Large intestine (tissue), 3 donors: ENCODE measurements around the gene PRPF40A. TPM values are rescaled to one million over a fixed set of nuclear protein-coding genes. Genes with fewer than 3 reads are reported as not detected.

Experiments used
- DNase-seq, 2 donors: peaks; one replicate each; pipeline versions ENCODE4 v3.0.0 to v3.0.0-alpha.2; 2013
- H3K27ac ChIP-seq: one replicate; pipeline ENCODE4 v1.5.1; 2013; ENCODE audit warnings: low read length
- H3K27me3 ChIP-seq: 2 replicates; pipeline ENCODE4 v1.6.1; 2013; ENCODE audit warnings: low read length; ENCODE audit not compliant: control insufficient read depth, insufficient read depth
- H3K36me3 ChIP-seq: 2 replicates; pipeline ENCODE4 v1.6.1; 2013; ENCODE audit warnings: low read length; ENCODE audit not compliant: control insufficient read depth, insufficient read depth
- H3K4me1 ChIP-seq: one replicate; pipeline ENCODE4 v1.6.1; 2013; ENCODE audit warnings: low read length; ENCODE audit not compliant: control insufficient read depth, insufficient read depth
- H3K4me3 ChIP-seq: one replicate; pipeline ENCODE4 v1.5.1; 2013; ENCODE audit warnings: low read length
- H3K9me3 ChIP-seq: one replicate; pipeline ENCODE4 v1.6.1; 2013; ENCODE audit warnings: mild to moderate bottlenecking, low read depth, low read length, moderate library complexity; ENCODE audit not compliant: control insufficient read depth
- WGBS: methylation state at CpG from one replicate; pipeline ENCODE4 v1.1.5; 2013; ENCODE audit warnings: low lambda C conversion rate; ENCODE audit not compliant: insufficient coverage; 5-methylcytosine and 5-hydroxymethylcytosine counted together
- polyA plus RNA-seq: library from polyadenylated mRNA; unstranded; fragments of 120-200 nt; gene quantifications from one replicate; pipeline ENCODE4 v1.2.1, GENCODE V29; 2013

The PRPF40A gene
- polyA plus RNA-seq, 1 donor = 83.5 TPM

DNA sequence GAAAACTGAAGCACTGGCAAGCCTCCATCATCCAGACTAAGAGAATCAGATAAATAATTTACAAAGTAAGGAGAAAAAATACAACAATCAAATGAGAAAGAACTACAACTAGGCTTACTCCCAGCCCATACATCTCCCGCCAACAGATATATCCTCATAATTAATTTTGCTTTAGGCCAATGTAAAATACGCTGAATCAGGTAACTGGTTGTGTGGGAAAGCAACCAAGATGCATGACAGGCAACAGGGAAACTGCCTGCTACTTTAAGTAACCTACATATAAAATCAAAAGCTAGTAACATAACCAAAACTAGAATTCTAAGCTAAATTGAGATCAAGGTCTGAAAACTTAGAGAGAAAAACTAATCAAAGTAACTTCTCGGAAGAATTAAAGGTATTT is 21.5 kb downstream of the PRPF40A start:
- Histone ChIP-seq H3K27me3 (no peaks in the 10 kb centered on the region), H3K9me3 (no peaks in the 10 kb centered on the region), H3K27ac (no peak overlapping the region), H3K36me3 (peaks cover 17% of the 10 kb centered on the region), H3K4me3 (no peak overlapping the region), H3K4me1 (no peaks in the 10 kb centered on the region)
- 100% methylated on average over 2 of the region's 3 CpGs for WGBS
- DNase-seq = no peak

DNA sequence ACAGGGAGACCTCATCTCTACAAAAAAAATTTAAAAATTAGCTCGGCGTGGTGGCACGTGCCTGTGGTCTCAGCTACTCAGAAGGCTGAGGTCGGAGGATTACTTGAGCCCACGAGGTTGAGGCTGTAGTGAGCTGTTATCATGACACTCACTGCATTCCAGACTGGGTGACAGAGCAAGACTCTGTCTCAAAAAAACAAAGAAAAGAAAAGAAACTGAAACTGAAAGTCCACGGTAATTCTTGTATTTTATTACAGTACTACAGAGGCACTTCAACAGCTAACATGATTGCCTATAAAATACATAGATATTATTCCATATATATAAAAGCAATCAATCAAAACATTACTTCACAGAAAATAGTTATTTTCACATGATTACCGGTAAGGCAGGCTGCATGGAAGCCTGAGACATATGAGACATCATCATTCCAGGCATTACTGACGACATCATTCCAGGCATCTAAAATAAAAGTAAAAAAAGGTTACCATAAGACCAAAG is 23.1 kb downstream of the PRPF40A start:
- Histone ChIP-seq H3K4me3 (no peak overlapping the region), H3K36me3 (peaks cover 17% of the 10 kb centered on the region), H3K4me1 (no peaks in the 10 kb centered on the region), H3K9me3 (no peaks in the 10 kb centered on the region), H3K27ac (peak overlapping the region; percentile 56), H3K27me3 (no peaks in the 10 kb centered on the region)
- DNase-seq = peak; percentile 35 to 64
- WGBS = 71% methylated on average over 1 of the region's 8 CpGs

DNA sequence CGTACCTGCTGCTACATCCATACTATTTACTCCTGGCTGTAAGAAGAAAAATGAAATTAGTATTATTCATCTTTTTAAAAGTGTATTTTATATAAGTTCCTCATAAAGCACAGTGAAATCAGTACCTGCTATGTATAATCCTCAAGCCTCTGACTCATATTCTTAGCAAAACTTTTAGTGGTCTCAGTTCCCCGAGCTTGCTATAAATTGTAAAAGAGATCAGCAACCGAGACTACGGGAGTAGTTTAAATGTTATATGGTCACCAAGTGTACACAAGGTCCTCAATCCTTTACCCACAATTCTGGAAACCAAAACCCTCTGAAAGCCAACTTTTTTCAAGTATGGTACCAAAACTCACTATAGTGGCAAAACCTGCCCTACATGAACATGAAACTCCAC is 24.2 kb downstream of the PRPF40A start:
- Histone ChIP-seq H3K36me3 (peaks cover 18% of the 10 kb centered on the region), H3K27me3 (no peaks in the 10 kb centered on the region), H3K4me1 (no peaks in the 10 kb centered on the region), H3K9me3 (no peaks in the 10 kb centered on the region), H3K27ac (no peak overlapping the region), H3K4me3 (no peak overlapping the region)
- no CpG with 5 or more reads among the region's 4 CpGs for WGBS
- DNase-seq = no peak

DNA sequence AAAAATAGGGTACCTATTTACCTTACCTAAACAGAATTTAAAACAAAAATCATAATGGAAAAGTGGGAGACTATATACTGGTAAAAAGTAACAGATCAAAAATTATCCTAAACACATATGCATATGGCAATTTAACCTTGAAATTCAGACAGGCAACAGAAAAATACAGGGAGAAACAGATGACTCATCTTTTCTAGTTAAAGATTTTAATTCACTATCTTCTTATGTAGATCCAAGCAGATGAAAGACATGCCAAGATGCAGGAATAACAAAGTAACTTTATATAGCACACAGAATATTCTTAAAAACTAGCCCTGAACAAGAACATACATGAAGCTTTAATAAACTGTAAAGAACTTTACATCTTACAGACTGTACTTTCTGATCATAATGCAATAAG is 30.9 kb downstream of the PRPF40A start:
- no peaks in the 10 kb centered on the region for H3K4me1 ChIP-seq
- H3K9me3 ChIP-seq = no peaks in the 10 kb centered on the region
- peaks cover 11% of the 10 kb centered on the region for H3K36me3 ChIP-seq
- no peaks in the 10 kb centered on the region for H3K27me3 ChIP-seq
- no peak overlapping the region for H3K4me3 ChIP-seq
- DNase-seq = no peak
- no peak overlapping the region for H3K27ac ChIP-seq

DNA sequence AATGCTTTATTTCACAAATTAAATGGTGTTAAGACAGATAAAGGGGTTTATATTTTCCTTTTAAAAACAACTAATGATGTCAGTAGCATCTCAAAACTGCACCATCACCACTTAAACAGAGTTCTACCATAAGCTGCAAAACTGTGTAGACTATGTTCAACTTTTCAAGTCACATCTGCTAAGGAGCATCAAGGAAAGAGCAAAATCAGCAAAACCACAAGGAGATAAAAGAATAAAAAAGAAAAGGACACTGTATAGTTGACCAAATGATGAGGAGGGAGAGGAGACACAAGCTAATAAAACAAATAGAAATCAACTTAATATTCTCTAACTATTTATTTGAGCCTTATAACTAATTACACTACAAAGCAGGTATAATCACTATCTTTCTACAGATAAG is 33.9 kb downstream of the PRPF40A start:
- Histone ChIP-seq H3K9me3 (no peaks in the 10 kb centered on the region), H3K27ac (no peak overlapping the region), H3K4me3 (no peak overlapping the region), H3K36me3 (peaks cover 23% of the 10 kb centered on the region), H3K4me1 (no peaks in the 10 kb centered on the region), H3K27me3 (no peaks in the 10 kb centered on the region)
- DNase-seq = no peak

DNA sequence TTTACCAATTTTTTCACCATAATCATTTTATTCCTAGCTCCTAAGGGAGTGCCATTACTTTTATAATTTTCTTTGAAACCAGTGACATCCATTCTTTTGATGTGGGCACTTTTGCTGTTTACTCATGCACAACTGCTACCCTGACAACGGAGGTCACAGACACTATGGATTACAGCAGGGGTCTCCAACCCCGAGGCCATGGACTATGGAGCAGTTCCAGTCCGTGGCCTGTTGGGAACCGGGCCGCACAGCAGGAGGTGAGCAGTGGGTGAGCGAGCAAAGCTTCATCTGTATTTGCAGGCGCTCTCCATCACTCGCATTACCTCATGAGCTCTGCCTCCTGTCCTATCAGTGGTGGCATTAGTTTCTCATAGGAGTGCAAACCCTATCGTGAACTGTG is 34.6 kb downstream of the PRPF40A start:
- Histone ChIP-seq H3K9me3 (no peaks in the 10 kb centered on the region), H3K4me1 (no peaks in the 10 kb centered on the region), H3K27me3 (no peaks in the 10 kb centered on the region), H3K36me3 (peaks cover 20% of the 10 kb centered on the region), H3K27ac (no peak overlapping the region), H3K4me3 (no peak overlapping the region)
- DNase-seq = no peak
- WGBS = no CpG with 5 or more reads among the region's 9 CpGs

DNA sequence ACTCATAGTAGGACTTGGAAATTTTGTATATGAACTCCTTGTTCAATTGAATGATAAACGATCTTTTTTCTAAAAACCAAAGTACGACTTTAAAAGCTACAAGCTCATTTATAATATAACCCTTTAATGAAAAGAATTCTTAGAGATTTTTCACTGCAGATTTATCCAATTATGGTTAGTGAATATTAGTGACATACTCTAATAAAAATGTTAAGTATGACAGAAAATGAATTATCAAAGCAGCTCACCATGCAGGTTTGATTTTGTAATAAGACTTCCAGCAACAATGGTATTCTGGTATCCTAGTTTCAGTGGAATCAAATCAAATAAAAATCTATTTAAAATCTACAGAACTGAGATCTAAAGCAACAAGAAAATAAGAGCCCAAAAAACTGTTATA is 38.5 kb downstream of the PRPF40A start:
- H3K4me3 ChIP-seq = no peak overlapping the region
- 94% methylated on average over 2 of the region's 2 CpGs for WGBS
- peaks cover 41% of the 10 kb centered on the region for H3K36me3 ChIP-seq
- no peak overlapping the region for H3K27ac ChIP-seq
- H3K27me3 ChIP-seq = no peaks in the 10 kb centered on the region
- H3K4me1 ChIP-seq = no peaks in the 10 kb centered on the region
- DNase-seq = no peak
- H3K9me3 ChIP-seq = no peaks in the 10 kb centered on the region

DNA sequence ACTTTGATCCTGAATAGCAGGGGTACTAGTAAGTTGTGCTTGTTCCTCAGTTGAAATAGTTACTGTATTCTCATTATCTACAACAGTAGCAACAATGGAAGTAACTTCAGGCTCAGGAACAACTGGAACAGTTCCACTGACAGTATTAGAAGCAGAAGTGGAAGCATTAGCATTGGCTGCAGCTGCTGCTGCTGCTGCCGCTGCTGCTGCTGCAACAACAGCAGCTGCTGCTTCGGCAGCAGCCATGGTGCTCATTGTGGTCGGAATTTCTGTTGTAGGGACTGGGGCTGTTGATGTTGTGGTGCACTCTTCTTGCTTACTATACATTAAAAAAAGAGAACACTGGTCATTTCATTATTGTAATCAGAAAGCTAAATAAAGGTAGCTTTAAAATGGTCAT is 40.8 kb downstream of the PRPF40A start:
- Histone ChIP-seq H3K4me1 (no peaks in the 10 kb centered on the region), H3K36me3 (peaks cover 42% of the 10 kb centered on the region), H3K9me3 (no peaks in the 10 kb centered on the region), H3K4me3 (no peak overlapping the region), H3K27ac (no peak overlapping the region), H3K27me3 (no peaks in the 10 kb centered on the region)
- no peak for DNase-seq
- WGBS = no CpG with 5 or more reads among the region's 3 CpGs

DNA sequence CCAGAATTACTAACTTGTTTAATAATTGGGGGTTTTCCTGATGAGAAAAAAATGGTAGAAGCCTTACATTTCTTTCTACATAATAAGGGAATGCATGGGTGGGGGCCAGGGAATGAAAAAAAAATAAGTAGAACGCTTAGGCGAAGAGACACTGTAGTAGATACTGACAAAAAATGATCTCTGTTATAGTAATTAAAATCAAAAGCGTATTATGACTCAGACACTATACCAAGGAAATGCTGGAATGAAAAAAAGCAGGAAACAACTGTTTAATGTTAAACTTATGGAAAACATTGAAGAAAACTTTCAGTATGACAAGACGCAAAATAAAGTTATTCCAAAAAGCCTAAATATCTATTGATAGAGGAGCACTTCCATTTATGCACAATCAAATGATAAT is 42.9 kb downstream of the PRPF40A start:
- Histone ChIP-seq H3K36me3 (peaks cover 41% of the 10 kb centered on the region), H3K9me3 (no peaks in the 10 kb centered on the region), H3K27ac (no peak overlapping the region), H3K27me3 (no peaks in the 10 kb centered on the region), H3K4me3 (no peak overlapping the region), H3K4me1 (no peaks in the 10 kb centered on the region)
- 100% methylated on average over 3 of the region's 4 CpGs for WGBS
- DNase-seq = no peak

DNA sequence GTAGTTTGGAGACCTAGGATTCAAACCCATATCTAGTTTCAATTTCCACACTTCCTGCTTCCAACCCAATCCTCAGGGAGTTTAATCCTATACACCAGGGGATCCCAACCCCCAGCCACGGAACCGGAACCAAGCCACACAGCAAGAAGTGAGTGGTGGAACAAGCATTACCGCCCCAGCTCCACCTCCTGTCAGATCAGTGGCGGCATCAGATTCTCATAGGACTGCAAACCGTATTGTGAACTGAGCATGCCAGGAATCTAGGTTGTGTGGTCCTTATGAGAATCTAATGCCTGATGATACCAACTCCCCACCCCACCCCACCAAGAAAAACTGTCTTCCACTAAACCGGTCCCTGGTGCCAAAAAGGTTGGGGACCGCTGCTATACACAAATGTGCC is 52.5 kb downstream of the PRPF40A start:
- no peaks in the 10 kb centered on the region for H3K4me1 ChIP-seq
- H3K9me3 ChIP-seq = no peaks in the 10 kb centered on the region
- no peak overlapping the region for H3K27ac ChIP-seq
- no peak for DNase-seq
- H3K4me3 ChIP-seq = no peak overlapping the region
- no CpG with 5 or more reads among the region's 7 CpGs for WGBS
- H3K36me3 ChIP-seq = peaks cover 74% of the 10 kb centered on the region
- no peaks in the 10 kb centered on the region for H3K27me3 ChIP-seq

DNA sequence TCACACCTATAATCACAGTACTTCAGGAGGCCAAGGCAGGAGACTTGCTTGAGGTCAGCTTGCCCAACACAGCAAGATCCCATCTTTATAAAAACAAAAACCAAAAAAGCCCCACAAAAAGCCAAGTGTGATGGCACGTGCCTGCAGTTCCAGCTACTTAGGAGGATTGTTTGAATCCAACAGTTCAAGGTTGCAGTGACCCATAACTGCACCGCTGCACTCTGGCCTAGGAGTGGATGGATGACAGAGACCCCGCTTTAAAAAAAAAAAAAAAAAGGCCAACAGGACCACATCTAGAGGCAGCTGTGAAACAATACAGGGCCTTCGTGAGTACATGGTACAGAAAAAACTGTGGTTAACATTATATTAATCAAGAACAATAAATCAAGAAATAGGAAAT is 56.2 kb downstream of the PRPF40A start:
- no peaks in the 10 kb centered on the region for H3K9me3 ChIP-seq
- no peaks in the 10 kb centered on the region for H3K27me3 ChIP-seq
- no peak overlapping the region for H3K4me3 ChIP-seq
- H3K36me3 ChIP-seq = peaks cover 72% of the 10 kb centered on the region
- WGBS = 100% methylated on average over 1 of the region's 4 CpGs
- DNase-seq = no peak
- H3K4me1 ChIP-seq = no peaks in the 10 kb centered on the region
- H3K27ac ChIP-seq = no peak overlapping the region
